H1 (cell line): ENCODE data around the gene CPE. TPM values are rescaled to one million over a fixed set of nuclear protein-coding genes. Genes with fewer than 3 reads are reported as not detected.

ENCODE experiments used
- BRCA1 ChIP-seq: IDR thresholded peaks from 2 replicates; pipeline ENCODE4 v1.6.1; 2012; ENCODE audit warnings: low read depth, low read length, improper control_type of control experiment
- CREB1 ChIP-seq: IDR thresholded peaks from 2 replicates; pipeline ENCODE4 v1.6.1; 2012; ENCODE audit warnings: inconsistent platforms
- CTBP2 ChIP-seq: IDR thresholded peaks from 2 replicates; pipeline ENCODE4 v1.7.0; 2011; ENCODE audit warnings: borderline replicate concordance, mild to moderate bottlenecking, moderate library complexity, mixed read lengths, low read length; ENCODE audit not compliant: insufficient read depth, insufficient read length
- E2F6 ChIP-seq: IDR thresholded peaks from 2 replicates; pipeline ENCODE4 v1.6.1; 2012; ENCODE audit warnings: inconsistent platforms
- EGR1 ChIP-seq: IDR thresholded peaks from 2 replicates; pipeline ENCODE4 v1.6.1; 2011; ENCODE audit warnings: low read depth, low read length, borderline replicate concordance
- GABPA ChIP-seq: IDR thresholded peaks from 2 replicates; pipeline ENCODE4 v1.6.1; 2011; ENCODE audit warnings: mild to moderate bottlenecking, low read length, moderate library complexity, borderline replicate concordance; ENCODE audit not compliant: insufficient read depth
- HDAC6 ChIP-seq: IDR thresholded peaks from one replicate; pipeline ENCODE4 v1.7.1; 2012; ENCODE audit warnings: low read depth, mild to moderate bottlenecking, inconsistent platforms, low read length, moderate library complexity
- JUN ChIP-seq: IDR thresholded peaks from 2 replicates; pipeline ENCODE4 v1.6.1; 2011; ENCODE audit warnings: low read depth, mild to moderate bottlenecking, improper control_type of control experiment, low read length
- KDM1A ChIP-seq: fragments of 200-600, 300-600 bp; sonication (generic); IDR thresholded peaks from 2 replicates; pipeline ENCODE4 v1.7.1; 2016; ENCODE audit warnings: mild to moderate bottlenecking, low read length, borderline replicate concordance
- MAFK ChIP-seq: IDR thresholded peaks from 2 replicates; pipeline ENCODE4 v1.6.1; 2012; ENCODE audit warnings: low read depth, mild to moderate bottlenecking, improper control_type of control experiment, low read length
- MAX ChIP-seq: IDR thresholded peaks from 2 replicates; pipeline ENCODE4 v1.6.1; 2012; ENCODE audit warnings: inconsistent platforms
- PHF8 ChIP-seq: fragments of 200-600 bp; sonication (generic); conservative IDR thresholded peaks from 2 replicates; pipeline ENCODE4 v1.7.1; 2012; ENCODE audit warnings: low read depth, mild to moderate bottlenecking, inconsistent platforms, low read length, moderate library complexity
- POU5F1 ChIP-seq: IDR thresholded peaks from 2 replicates; pipeline ENCODE4 v1.6.1; 2011; ENCODE audit warnings: low read depth, mild to moderate bottlenecking, low read length, moderate library complexity
- RFX5 ChIP-seq: IDR thresholded peaks from 2 replicates; pipeline ENCODE4 v1.6.1; 2011; ENCODE audit warnings: low read depth, low read length, improper control_type of control experiment, borderline replicate concordance
- RNF2 ChIP-seq: fragments of 200-900, 300-1000 bp; sonication (generic); IDR thresholded peaks from 2 replicates; pipeline ENCODE4 v1.7.1; 2016; ENCODE audit warnings: borderline replicate concordance, low read depth, mild to moderate bottlenecking, antibody characterized with exemption, low read length; ENCODE audit not compliant: poor library complexity, severe bottlenecking; ENCODE audit errors: missing control alignments
- SIRT6 ChIP-seq: IDR thresholded peaks from one replicate; pipeline ENCODE4 v1.7.1; 2012; ENCODE audit warnings: low read length, inconsistent platforms
- SRF ChIP-seq: IDR thresholded peaks from 2 replicates; pipeline ENCODE4 v1.6.1; 2011; ENCODE audit warnings: mild to moderate bottlenecking, low read depth, low read length, moderate library complexity
- TBP ChIP-seq: IDR thresholded peaks from 2 replicates; pipeline ENCODE4 v1.6.1; 2011; ENCODE audit warnings: low read depth, low read length, improper control_type of control experiment
- ZNF274 ChIP-seq: IDR thresholded peaks from 2 replicates; pipeline ENCODE4 v1.7.0; 2012; ENCODE audit warnings: low read length, borderline replicate concordance; ENCODE audit errors: extremely low read depth
- polyA plus RNA-seq, 7 experiments: library from polyadenylated mRNA; depleted of rRNA in 3 of 7; stranded (reverse) in 5 of 7; unstranded in 2 of 7; fragments of >200 nt in 5 of 7; fragments of 200-250 nt in 2 of 7; gene quantifications; 1 replicate in 5 of 7; 2 replicates in 1 of 7; 4 replicates in 1 of 7; pipeline versions ENCODE4 v1.2.1 to v1.2.3, GENCODE V29; 2011 to 2013; ENCODE audit warnings: missing spikeins in 2 of 7, mixed read lengths in 2 of 7
- total RNA-seq: library from RNA; stranded (reverse); fragmentation: NEBNext Ultra II Directional; extraction: Animal tissue kit (Norgen Biotek cat#: 25700); gene quantifications from 2 replicates; pipeline ENCODE4 v1.2.1, GENCODE V29; 2021
- TF ChIP-seq, protein P1 (sequence below), 3 experiments: IDR thresholded peaks; 1 replicate in 2 of 3; 2 replicates in 1 of 3; pipeline versions ENCODE4 v1.5.1 to v1.6.1; 2011; ENCODE audit warnings: low read length in 3 of 3, mild to moderate bottlenecking in 3 of 3, inconsistent platforms in 2 of 3, low read depth in 1 of 3, moderate library complexity in 1 of 3; ENCODE audit not compliant: insufficient read depth in 1 of 3; ENCODE audit errors: control extremely low read depth in 1 of 3

Gene CPE
- total and polyA plus RNA-seq, 2 of the 8 experiments (the other 6 are each of a cell fraction or from before 2014, with no cell fraction given), result 9.4 to 10.2 TPM

- TF ChIP-seq GABPA (no peak), RFX5 (no peak), ZNF274 (no peak), PHF8 (no peak), EGR1 (no peak), BRCA1 (no peak), TBP (peak; percentile 83), SIRT6 (no peak), MAFK (no peak), MAX (peak; percentile 93), E2F6 (peak; percentile 89), CTBP2 (no peak), JUN (no peak), SRF (no peak), POU5F1 (no peak), HDAC6 (no peak), KDM1A (no peak), CREB1 (0 out of 2 replicates have a peak, but pooled peaks have one; percentile 58), RNF2 (no peak)
- TF ChIP-seq, protein P1, sequence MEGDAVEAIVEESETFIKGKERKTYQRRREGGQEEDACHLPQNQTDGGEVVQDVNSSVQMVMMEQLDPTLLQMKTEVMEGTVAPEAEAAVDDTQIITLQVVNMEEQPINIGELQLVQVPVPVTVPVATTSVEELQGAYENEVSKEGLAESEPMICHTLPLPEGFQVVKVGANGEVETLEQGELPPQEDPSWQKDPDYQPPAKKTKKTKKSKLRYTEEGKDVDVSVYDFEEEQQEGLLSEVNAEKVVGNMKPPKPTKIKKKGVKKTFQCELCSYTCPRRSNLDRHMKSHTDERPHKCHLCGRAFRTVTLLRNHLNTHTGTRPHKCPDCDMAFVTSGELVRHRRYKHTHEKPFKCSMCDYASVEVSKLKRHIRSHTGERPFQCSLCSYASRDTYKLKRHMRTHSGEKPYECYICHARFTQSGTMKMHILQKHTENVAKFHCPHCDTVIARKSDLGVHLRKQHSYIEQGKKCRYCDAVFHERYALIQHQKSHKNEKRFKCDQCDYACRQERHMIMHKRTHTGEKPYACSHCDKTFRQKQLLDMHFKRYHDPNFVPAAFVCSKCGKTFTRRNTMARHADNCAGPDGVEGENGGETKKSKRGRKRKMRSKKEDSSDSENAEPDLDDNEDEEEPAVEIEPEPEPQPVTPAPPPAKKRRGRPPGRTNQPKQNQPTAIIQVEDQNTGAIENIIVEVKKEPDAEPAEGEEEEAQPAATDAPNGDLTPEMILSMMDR (IDR thresholded peaks at IDR 0.05; ENCODE audit: control extremely low read depth in 1 of 3, insufficient read depth in 1 of 3, low read depth in 1 of 3, low read length in 3 of 3), result peak; percentile 21 to 59 (median 29)
Measured at GRCh38 chr4:165378745-165379677, at the start of gene CPE (continued).
